GM21529 (cell line): ENCODE data around the gene SYT3.
A peak's percentile ranks its signal among the peaks of the same experiment; 100 is the strongest.

Experiments used
- ATAC-seq: cut with Tn5 transposase; IDR thresholded peaks from one replicate; pipeline ENCODE4 v1.9.1; 2021; ENCODE audit not compliant: unreplicated experiment

Gene SYT3

GRCh38 chr19:50639121-50640112, at the start of gene SYT3:
TSS of gene SYT3 (minus strand) at chr19:50639881. CDS start at chr19:50637411, 2,470 bp downstream.
- ATAC-seq: no peak

- no peak for ATAC-seq
These were observed 49.1 kb upstream of the SYT3 start for GRCh38 chr19:50688766-50689165.

GRCh38 chr19:50686310-50687032, 46.8 kb upstream of the SYT3 start:
- ATAC-seq: no peak

GRCh38 chr19:50679177-50680125, 39.8 kb upstream of the SYT3 start:
- ATAC-seq: peak; percentile 70

GRCh38 chr19:50678323-50678722, 38.6 kb upstream of the SYT3 start:
- no peak for ATAC-seq

GRCh38 chr19:50677636-50678035, 38.0 kb upstream of the SYT3 start:
- ATAC-seq: no peak

GRCh38 chr19:50676625-50677197, 37.0 kb upstream of the SYT3 start:
- ATAC-seq: no peak

GRCh38 chr19:50673118-50673517, 33.4 kb upstream of the SYT3 start:
- ATAC-seq: no peak

- ATAC-seq: no peak
These were observed 30.4 kb upstream of the SYT3 start for GRCh38 chr19:50670102-50670380.

- ATAC-seq: no peak
These were observed 29.8 kb upstream of the SYT3 start for GRCh38 chr19:50669302-50670101.

- ATAC-seq: no peak
These were observed 29.2 kb upstream of the SYT3 start for GRCh38 chr19:50668879-50669278.

- no peak for ATAC-seq
These were observed 28.7 kb upstream of the SYT3 start for GRCh38 chr19:50668416-50668815.

GRCh38 chr19:50667759-50668231, 28.1 kb upstream of the SYT3 start:
- ATAC-seq: no peak

- no peak for ATAC-seq
These were observed 27.6 kb upstream of the SYT3 start for GRCh38 chr19:50667177-50667758.

GRCh38 chr19:50666346-50667176, 26.9 kb upstream of the SYT3 start:
- no peak for ATAC-seq

GRCh38 chr19:50664204-50664603, 24.5 kb upstream of the SYT3 start:
- no peak for ATAC-seq

- ATAC-seq: no peak
These were observed 23.8 kb upstream of the SYT3 start for GRCh38 chr19:50663482-50663790.

GRCh38 chr19:50662651-50663481, 23.2 kb upstream of the SYT3 start:
- ATAC-seq: no peak
